CMK (cell line): ENCODE data around the gene ORC2.

Source experiments
- DNase-seq: peaks from one replicate; pipeline ENCODE4 v3.0.0-alpha.2; 2010; ENCODE audit warnings: low read depth

Gene ORC2

GRCh38 chr2:200860092-200860795 lies 103.2 kb downstream of the ORC2 start:
- no peak for DNase-seq
